Hematopoietic multipotent progenitor cell treated with erythropoietin and hydrocortisone succinate and interleukin-3 and kit ligand, for 17 days (in vitro differentiated cells): ENCODE measurements around the gene TMSB15C.

Experiments used
- DNase-seq: peaks from one replicate; pipeline ENCODE4 v3.0.0-alpha.2; 2015; ENCODE audit warnings: low spot score

The TMSB15C gene

GRCh38 chrX:104045642-104046041, 30.4 kb downstream of the TMSB15C start:
- no peak for DNase-seq

- no peak for DNase-seq
These were observed 35.0 kb downstream of the TMSB15C start for GRCh38 chrX:104041003-104041402.

- no peak for DNase-seq
These were observed 36.1 kb downstream of the TMSB15C start, which contains the start of gene H2BW2 for GRCh38 chrX:104039689-104040505. Gene H2BW2, plus strand, starts transcription at chrX:104039956. Its CDS starts 39 bp downstream, at chrX:104039995.
